Activated T-helper 1 cell treated with anti-CD3 and anti-CD28 coated beads, Interleukin-12 subunit alpha, Interleukin-12 subunit beta, Interleukin-2, Interleukin-4 antibody, amounts not matched to agents 30 ng/mL and 10 ng/mL and 1 ng/mL, durations not matched to agents 14 hours and 24 hours and 36 hours (primary cell): Measurements from ENCODE around the gene GCGR. TPM values are rescaled to one million over a fixed set of nuclear protein-coding genes. Genes with fewer than 3 reads are reported as not detected.
"Not testable (repeated sequence)": the region's sequence is repeated elsewhere in the genome, so short reads cannot be mapped to it uniquely, and the experiment has no call there.

Source experiments
- DNase-seq: peaks from one replicate; pipeline ENCODE4 v3.0.0; 2021; ENCODE audit warnings: low spot score
- H3K27ac Mint-ChIP-seq: one replicate; pipeline ENCODE4 v1.8.0; 2021; ENCODE audit warnings: mild to moderate bottlenecking, mixed read lengths
- H3K27me3 Mint-ChIP-seq: one replicate; pipeline ENCODE4 v1.8.0; 2022; ENCODE audit warnings: mild to moderate bottlenecking, moderate library complexity, mixed read lengths; ENCODE audit not compliant: insufficient read depth
- H3K36me3 Mint-ChIP-seq: one replicate; pipeline ENCODE4 v1.8.0; 2021; ENCODE audit warnings: low read depth, mixed read lengths
- H3K4me1 Mint-ChIP-seq: one replicate; pipeline ENCODE4 v1.8.0; 2021; ENCODE audit warnings: low read depth, mixed read lengths
- H3K4me3 Mint-ChIP-seq: one replicate; pipeline ENCODE4 v1.8.0; 2021; ENCODE audit warnings: mild to moderate bottlenecking, moderate library complexity, mixed read lengths
- H3K9me3 Mint-ChIP-seq: one replicate; pipeline ENCODE4 v1.8.0; 2021; ENCODE audit warnings: mixed read lengths
- intact Hi-C: fragments of 100-400 bp; cut with micrococcal nuclease; formaldehyde crosslinking; loops from one replicate; pipeline ENCODE4 v1.15.1; 2024
- total RNA-seq: library from RNA; stranded (reverse); gene quantifications from 2 replicates; pipeline ENCODE4 v1.2.3, GENCODE V29; 2022

GCGR gene
- total RNA-seq, 1 donor from 2014 or later: not detected

- peak overlapping the region; percentile 93 for H3K4me3 Mint-ChIP-seq
- intact Hi-C loops: loop anchor here (1.0 to 5.0 kb wide), 6 partner anchors 28 to 120 kb away; partner anchors contain the start of genes ALYREF, ANAPC11, ARHGDIA and P4HB
- peaks cover 16% of the 10 kb centered on the region for H3K4me1 Mint-ChIP-seq
- peak; percentile 21 for DNase-seq
- H3K36me3 Mint-ChIP-seq: peaks cover 4% of the 10 kb centered on the region
- no peaks in the 10 kb centered on the region for H3K27me3 Mint-ChIP-seq
- peak overlapping the region; percentile 92 for H3K27ac Mint-ChIP-seq
- H3K9me3 Mint-ChIP-seq: no peaks in the 10 kb centered on the region
These were observed 28.1 kb downstream of the GCGR start for GRCh38 chr17:81831957-81832607.

DNA sequence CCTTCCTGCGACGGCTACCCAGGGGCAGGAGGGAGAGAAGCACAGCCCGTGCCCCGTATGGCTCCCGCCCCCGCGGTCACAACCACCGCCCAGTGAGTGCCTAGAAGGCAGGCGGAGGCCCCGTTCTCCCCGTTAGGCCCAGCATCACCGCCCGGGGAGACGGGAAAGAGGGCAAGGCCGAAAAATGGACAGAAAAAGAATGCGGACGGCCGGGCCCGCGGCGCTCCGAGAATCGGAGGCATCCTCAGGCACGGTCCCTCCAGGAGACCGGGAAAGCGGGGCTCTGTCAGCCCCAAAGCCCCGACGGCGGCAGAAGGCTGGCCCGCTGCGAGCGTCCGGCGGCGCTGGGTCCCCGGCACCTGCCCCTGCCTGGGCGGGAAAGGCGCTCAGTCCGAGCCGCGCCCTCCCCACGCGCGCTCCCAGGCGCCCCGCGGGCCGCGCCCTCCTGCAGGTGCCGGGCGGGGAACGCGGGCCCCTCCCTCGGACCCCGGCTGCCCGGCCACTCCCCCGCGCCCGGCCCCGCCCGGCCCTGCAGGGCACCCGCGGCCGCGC is 28.7 kb downstream of the GCGR start:
- Mint-ChIP-seq H3K9me3 (no peaks in the 10 kb centered on the region), H3K27ac (peak overlapping the region; percentile 92), H3K4me3 (peak overlapping the region; percentile 93), H3K4me1 (peaks cover 16% of the 10 kb centered on the region), H3K36me3 (peaks cover 4% of the 10 kb centered on the region), H3K27me3 (no peaks in the 10 kb centered on the region)
- no peak for DNase-seq
- intact Hi-C loops: loop anchor here (1.0 to 5.0 kb wide), 7 partner anchors 28 to 266 kb away; partner anchors contain the start of genes ALYREF, ANAPC11, ARHGDIA and FASN

DNA sequence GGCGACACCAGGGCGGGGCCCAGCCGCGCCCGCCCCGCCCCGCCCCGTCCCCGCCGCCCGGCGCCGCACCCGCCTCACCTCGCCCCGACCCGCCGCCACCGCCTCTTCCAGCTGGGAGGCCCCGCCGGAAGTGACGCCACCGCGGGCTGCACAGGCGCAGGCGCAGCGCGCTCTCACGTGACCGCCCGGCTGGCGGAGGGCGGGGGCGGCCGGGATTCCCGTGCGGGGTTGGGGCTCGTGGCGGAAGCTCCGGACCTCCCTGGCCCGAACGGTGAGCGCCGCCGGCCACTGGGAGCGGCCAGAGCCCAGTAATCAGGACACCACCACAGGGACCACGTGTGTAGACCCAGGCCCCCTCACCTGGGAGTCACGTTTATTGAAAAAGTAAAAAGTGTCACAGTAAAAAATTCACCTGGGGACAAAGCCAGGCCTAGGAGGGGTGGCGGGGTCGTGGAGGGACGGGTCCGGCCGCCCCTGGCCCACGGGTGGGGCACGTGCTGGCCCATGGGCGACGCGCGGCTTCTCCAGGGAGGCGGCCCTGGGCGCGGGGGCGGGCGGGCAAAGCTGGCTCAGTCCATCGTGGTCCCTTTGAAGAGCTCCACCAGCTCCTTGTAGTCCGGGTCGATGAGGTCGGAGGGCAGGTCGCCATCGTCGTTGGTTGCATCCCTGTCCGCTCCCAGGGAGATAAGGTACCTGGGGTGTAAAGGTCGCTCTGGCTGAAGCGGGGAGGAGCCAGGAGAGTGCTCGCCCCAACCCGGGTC is 29.4 kb downstream of the GCGR start, which contains the start of gene MCRIP1:
TSS of gene MCRIP1 (minus strand) at position 132 of the 761 bp plus-strand sequence. CDS start 8,785 bp downstream, outside the sequence.
- Mint-ChIP-seq H3K36me3 (peaks cover 4% of the 10 kb centered on the region), H3K27ac (peak within 1 kb of the TSS; percentile 92), H3K4me3 (peak within 1 kb of the TSS; percentile 93), H3K4me1 (peaks cover 16% of the 10 kb centered on the region), H3K9me3 (no peaks in the 10 kb centered on the region), H3K27me3 (no peaks in the 10 kb centered on the region)
- intact Hi-C loops: loop anchor here (1.0 to 5.0 kb wide), 2 partner anchors 39 to 265 kb away; partner anchors contain the start of genes ARHGDIA and FASN
- DNase-seq: peak; percentile 95

- Mint-ChIP-seq H3K36me3 (peaks cover 4% of the 10 kb centered on the region), H3K4me1 (peaks cover 16% of the 10 kb centered on the region), H3K9me3 (no peaks in the 10 kb centered on the region), H3K27me3 (no peaks in the 10 kb centered on the region), H3K27ac (peak overlapping the region; percentile 77), H3K4me3 (peak overlapping the region; percentile 85)
- intact Hi-C loops: loop anchor here (1.0 to 5.0 kb wide), 2 partner anchors 38 to 264 kb away; partner anchors contain the start of genes ARHGDIA and FASN
- DNase-seq: no peak
These were observed 30.2 kb downstream of the GCGR start for GRCh38 chr17:81833921-81834830.

DNA sequence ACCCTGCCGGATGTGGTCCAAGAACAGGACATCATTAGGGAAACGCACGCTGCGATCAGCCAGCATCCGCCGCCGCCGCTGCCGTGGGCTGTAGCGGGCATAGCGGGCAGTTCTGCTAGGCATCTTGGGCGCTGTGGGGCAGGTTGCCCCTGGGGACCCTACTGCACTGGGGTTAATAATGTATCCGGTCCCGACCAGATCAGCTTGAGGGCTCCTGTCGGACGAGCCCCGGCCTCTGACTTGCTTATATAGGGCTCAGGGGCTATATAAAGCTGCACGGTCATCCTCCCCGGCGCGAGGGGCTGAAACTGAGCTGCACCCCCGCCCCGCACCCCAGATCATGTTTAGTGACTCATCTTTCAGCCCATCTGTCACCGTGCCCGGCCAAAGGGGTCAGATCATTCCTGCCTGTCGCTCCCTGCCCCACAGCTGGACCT is 30.9 kb downstream of the GCGR start, which contains the start of gene PPP1R27:
TSS of gene PPP1R27 (minus strand) at position 220 of the 437 bp plus-strand sequence. CDS start at position 123, 97 bp downstream.
- DNase-seq: no peak
- H3K4me1 Mint-ChIP-seq: peaks cover 16% of the 10 kb centered on the region
- H3K27me3 Mint-ChIP-seq: no peaks in the 10 kb centered on the region
- intact Hi-C loops: loop anchor here (5.0 kb wide), 1 partner anchor 37 kb away; the partner anchor contains the start of gene ARHGDIA
- peak within 1 kb of the TSS; percentile 77 for H3K27ac Mint-ChIP-seq
- H3K9me3 Mint-ChIP-seq: no peaks in the 10 kb centered on the region
- H3K36me3 Mint-ChIP-seq: peaks cover 4% of the 10 kb centered on the region
- peak within 1 kb of the TSS; percentile 85 for H3K4me3 Mint-ChIP-seq

GRCh38 chr17:81837641-81838040 is 33.7 kb downstream of the GCGR start:
- intact Hi-C loops: no loop called here
- peaks cover 2% of the 10 kb centered on the region for H3K36me3 Mint-ChIP-seq
- no peak overlapping the region for H3K27ac Mint-ChIP-seq
- H3K9me3 Mint-ChIP-seq: no peaks in the 10 kb centered on the region
- H3K27me3 Mint-ChIP-seq: no peaks in the 10 kb centered on the region
- H3K4me3 Mint-ChIP-seq: no peak overlapping the region
- H3K4me1 Mint-ChIP-seq: peaks cover under 1% of the 10 kb centered on the region
- DNase-seq: no peak

GRCh38 chr17:81838753-81839255 is 34.9 kb downstream of the GCGR start:
- Mint-ChIP-seq H3K4me1 (no peaks in the 10 kb centered on the region), H3K27me3 (no peaks in the 10 kb centered on the region), H3K27ac (no peak overlapping the region), H3K4me3 (no peak overlapping the region), H3K9me3 (no peaks in the 10 kb centered on the region), H3K36me3 (peaks cover 5% of the 10 kb centered on the region)
- DNase-seq: no peak
- intact Hi-C loops: no loop called here

GRCh38 chr17:81839301-81839700 is 35.4 kb downstream of the GCGR start:
- intact Hi-C loops: no loop called here
- Mint-ChIP-seq H3K4me1 (no peaks in the 10 kb centered on the region), H3K27me3 (no peaks in the 10 kb centered on the region), H3K27ac (no peak overlapping the region), H3K9me3 (no peaks in the 10 kb centered on the region), H3K36me3 (peaks cover 7% of the 10 kb centered on the region), H3K4me3 (no peak overlapping the region)
- no peak for DNase-seq

DNA sequence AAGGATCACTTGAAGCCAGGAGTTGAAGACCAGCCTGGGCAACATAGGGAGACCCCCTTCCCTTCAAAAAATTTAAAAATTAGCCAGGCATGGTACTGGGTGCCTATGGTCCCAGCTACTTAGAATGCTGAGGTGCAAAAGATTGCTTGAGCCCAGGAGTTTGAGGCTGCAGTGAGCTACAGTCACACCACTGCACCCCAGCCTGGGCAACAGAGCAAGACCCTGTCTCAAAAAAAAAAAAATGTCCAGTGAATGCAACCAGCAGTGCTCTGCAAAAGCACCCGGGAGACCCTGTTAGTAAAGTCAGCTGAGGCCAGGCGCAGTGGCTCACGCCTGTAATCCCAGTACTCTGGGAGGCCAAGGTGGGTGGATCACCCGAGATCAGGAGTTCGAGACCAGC is 36.1 kb downstream of the GCGR start:
- H3K27ac Mint-ChIP-seq, H3K4me1 Mint-ChIP-seq, H3K4me3 Mint-ChIP-seq, DNase-seq, H3K27me3 Mint-ChIP-seq, H3K9me3 Mint-ChIP-seq, intact Hi-C loops: not testable (repeated sequence)
- H3K36me3 Mint-ChIP-seq: peaks cover 13% of the 10 kb centered on the region

- Mint-ChIP-seq H3K27me3 (no peaks in the 10 kb centered on the region), H3K4me3 (no peak overlapping the region), H3K4me1 (no peaks in the 10 kb centered on the region), H3K36me3 (peaks cover 14% of the 10 kb centered on the region), H3K9me3 (no peaks in the 10 kb centered on the region), H3K27ac (no peak overlapping the region)
- intact Hi-C loops: no loop called here
- no peak for DNase-seq
These were observed 37.2 kb downstream of the GCGR start for GRCh38 chr17:81840826-81841778.

DNA sequence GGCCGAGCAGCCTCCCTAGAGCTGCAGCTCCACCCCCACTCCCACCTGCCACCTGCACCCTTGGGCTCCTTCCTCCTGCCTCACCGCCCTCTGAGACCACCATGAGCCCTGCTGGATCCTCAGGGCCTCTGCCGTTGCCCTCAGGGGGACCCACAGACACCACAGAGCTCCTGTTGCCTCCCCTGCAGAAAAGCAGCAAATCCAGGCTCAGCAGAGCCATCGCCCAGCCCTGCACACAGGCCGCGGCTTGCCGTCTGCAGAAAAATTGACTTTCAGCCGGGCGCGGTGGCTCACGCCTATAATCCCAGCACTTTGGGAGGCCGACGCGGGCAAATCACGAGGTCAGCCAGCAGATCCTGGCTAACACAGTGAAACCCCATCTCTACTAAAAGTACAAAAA is 37.9 kb downstream of the GCGR start:
- peaks cover 17% of the 10 kb centered on the region for H3K36me3 Mint-ChIP-seq
- no peak overlapping the region for H3K27ac Mint-ChIP-seq
- no peaks in the 10 kb centered on the region for H3K27me3 Mint-ChIP-seq
- intact Hi-C loops: no loop called here
- no peaks in the 10 kb centered on the region for H3K9me3 Mint-ChIP-seq
- no peak for DNase-seq
- no peak overlapping the region for H3K4me3 Mint-ChIP-seq
- H3K4me1 Mint-ChIP-seq: no peaks in the 10 kb centered on the region
